Bladder microvascular endothelial cell (primary cell): ENCODE data around the gene DHRS7B. TPM values are rescaled to one million over a fixed set of nuclear protein-coding genes. Genes with fewer than 3 reads are reported as not detected.

Source experiments
- total RNA-seq: library from RNA; depleted of rRNA; stranded (reverse); fragments of >200 nt; gene quantifications from 2 replicates; pipeline ENCODE4 v1.2.3, GENCODE V29; 2014

DHRS7B gene, protein sequence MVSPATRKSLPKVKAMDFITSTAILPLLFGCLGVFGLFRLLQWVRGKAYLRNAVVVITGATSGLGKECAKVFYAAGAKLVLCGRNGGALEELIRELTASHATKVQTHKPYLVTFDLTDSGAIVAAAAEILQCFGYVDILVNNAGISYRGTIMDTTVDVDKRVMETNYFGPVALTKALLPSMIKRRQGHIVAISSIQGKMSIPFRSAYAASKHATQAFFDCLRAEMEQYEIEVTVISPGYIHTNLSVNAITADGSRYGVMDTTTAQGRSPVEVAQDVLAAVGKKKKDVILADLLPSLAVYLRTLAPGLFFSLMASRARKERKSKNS
- total RNA-seq = 18.6 and 19.3 TPM in 2 replicates

GRCh38 chr17:21126645-21127508, at the start of gene DHRS7B:
Gene DHRS7B (plus strand): TSS chr17:21126964. CDS start chr17:21126972, 8 bp downstream.

DNA sequence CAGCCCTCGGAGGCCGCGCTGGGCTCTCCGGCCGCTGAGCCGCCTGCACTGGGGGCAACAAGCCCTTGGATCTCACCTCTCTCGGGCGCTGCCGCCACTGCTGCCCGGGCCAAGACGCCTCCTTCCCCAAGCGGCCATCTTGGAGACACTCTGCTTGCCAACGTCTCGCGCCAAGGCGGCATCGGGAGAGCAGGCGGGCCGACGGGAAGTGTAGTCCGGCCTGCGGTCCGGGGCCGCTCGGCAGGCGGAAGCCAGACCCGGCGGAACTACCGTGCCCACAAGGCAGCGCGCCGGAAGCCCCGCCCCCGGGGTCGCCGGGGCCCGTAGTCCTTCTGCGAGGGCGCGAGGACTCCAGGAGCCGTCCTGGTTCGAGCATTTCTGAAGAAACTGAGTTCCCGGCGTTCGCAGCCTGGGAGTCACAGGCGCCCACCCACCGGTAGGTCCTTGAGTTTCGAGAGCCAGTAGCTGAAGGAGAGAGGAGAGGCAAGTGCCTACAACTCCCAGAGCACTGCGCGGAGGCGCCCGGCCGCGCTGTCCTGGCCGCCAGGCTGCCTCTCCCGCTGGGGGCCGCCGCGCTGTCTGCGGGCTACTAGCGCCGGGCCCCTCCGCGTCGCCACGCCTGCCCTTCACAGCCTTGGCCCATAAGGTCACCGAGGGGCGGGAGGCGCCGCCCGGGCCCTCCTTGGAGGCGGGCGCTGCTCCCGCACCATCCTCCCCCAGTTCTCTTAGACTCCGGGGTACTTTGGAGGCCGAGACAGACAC, 87.4 kb downstream of the DHRS7B start, which contains the start of gene TMEM11:
TSS of gene TMEM11 (minus strand) at position 147 of the 762 bp plus-strand sequence. CDS start at position 138, 9 bp downstream.

Other genes starting within 250 kb of the DHRS7B start
- gene USP22, start 84.0 kb upstream of the DHRS7B start, total RNA-seq = 204 and 321 TPM in 2 replicates
- gene TMEM11, start 87.2 kb downstream of the DHRS7B start, total RNA-seq = 16.2 and 18.6 TPM in 2 replicates
- gene NATD1, start 126.4 kb downstream of the DHRS7B start, total RNA-seq = 1.6 and 3.8 TPM in 2 replicates
- gene MAP2K3, start 157.7 kb downstream of the DHRS7B start, total RNA-seq = 10.5 and 25.1 TPM in 2 replicates
- 0.06 and 0.32 TPM in 2 replicates for gene KCNJ12, start 249.4 kb downstream of the DHRS7B start, total RNA-seq